Spinal cord (tissue), 10 donors: ENCODE results near the gene SHOX. TPM values are rescaled to one million over a fixed set of nuclear protein-coding genes. Genes with fewer than 3 reads are reported as not detected.
A peak's percentile ranks its signal among the peaks of the same experiment; 100 is the strongest.

Source experiments
- DNase-seq, 6 donors: peaks; one replicate each; pipeline versions ENCODE4 v3.0.0 to v3.0.0-alpha.2; 2013 to 2015; ENCODE audit warnings: low spot score in 6 of 6, low read depth in 4 of 6
- H3K27ac ChIP-seq: one replicate; pipeline ENCODE4 v1.5.1; 2013; ENCODE audit warnings: low read depth, low read length, control low read depth
- H3K27me3 ChIP-seq: one replicate; pipeline ENCODE4 v1.6.1; 2013; ENCODE audit warnings: low read length; ENCODE audit not compliant: control insufficient read depth, insufficient read depth
- H3K36me3 ChIP-seq: one replicate; pipeline ENCODE4 v1.6.1; 2013; ENCODE audit warnings: low read length; ENCODE audit not compliant: control insufficient read depth, insufficient read depth
- H3K4me1 ChIP-seq: one replicate; pipeline ENCODE4 v1.6.1; 2013; ENCODE audit warnings: low read length; ENCODE audit not compliant: control insufficient read depth, insufficient read depth
- H3K4me3 ChIP-seq: one replicate; pipeline ENCODE4 v1.5.1; 2013; ENCODE audit warnings: low read depth, low read length, control low read depth
- H3K9me3 ChIP-seq: one replicate; pipeline ENCODE4 v1.6.1; 2013; ENCODE audit warnings: low read length; ENCODE audit not compliant: control insufficient read depth, insufficient read depth
- WGBS: methylation state at CpG from one replicate; pipeline ENCODE4 v1.1.5; 2013; ENCODE audit warnings: missing lambda C conversion rate; ENCODE audit not compliant: insufficient coverage; 5-methylcytosine and 5-hydroxymethylcytosine counted together
- polyA plus RNA-seq, 2 donors: library from polyadenylated mRNA; unstranded; fragments of 120-200 nt; gene quantifications; one replicate each; pipeline ENCODE4 v1.2.1, GENCODE V29; 2013; ENCODE audit not compliant: insufficient read length in 2 of 2
- total RNA-seq, 2 donors: library from RNA; depleted of rRNA in 1 of 2; stranded (reverse); fragments of 120-200 nt in 1 of 2; fragments of >200 nt in 1 of 2; gene quantifications; one replicate each; pipeline versions ENCODE4 v1.2.3 to v1.2.4, GENCODE V29; 2013 to 2014
- donor health status: healthy.

SHOX gene
- total and polyA plus RNA-seq, 4 donors: 0.06 to 0.63 (median 0.39) TPM

DNA sequence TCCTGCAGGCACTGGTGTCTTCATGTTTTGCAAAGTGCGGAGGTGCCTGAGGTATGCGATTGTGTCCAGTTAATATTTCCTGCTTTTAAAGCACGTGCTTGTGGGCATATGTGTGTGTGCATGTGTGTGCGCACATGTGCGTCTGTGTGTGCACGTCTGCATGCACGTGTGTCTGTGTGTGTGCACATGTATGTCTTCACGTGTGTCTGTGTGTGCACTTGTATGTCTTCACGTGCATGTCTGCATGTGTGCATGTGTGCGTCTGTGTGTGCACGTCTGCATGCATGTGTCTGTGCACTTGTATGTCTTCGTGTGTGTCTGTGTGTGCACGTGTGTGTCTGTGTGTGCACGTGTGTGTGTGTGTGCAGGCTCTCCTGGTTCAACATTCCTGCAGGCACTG, 49.5 kb downstream of the SHOX start:
- 96% methylated on average over 13 of the region's 14 CpGs for WGBS
- H3K9me3 ChIP-seq: no peaks in the 10 kb centered on the region

DNA sequence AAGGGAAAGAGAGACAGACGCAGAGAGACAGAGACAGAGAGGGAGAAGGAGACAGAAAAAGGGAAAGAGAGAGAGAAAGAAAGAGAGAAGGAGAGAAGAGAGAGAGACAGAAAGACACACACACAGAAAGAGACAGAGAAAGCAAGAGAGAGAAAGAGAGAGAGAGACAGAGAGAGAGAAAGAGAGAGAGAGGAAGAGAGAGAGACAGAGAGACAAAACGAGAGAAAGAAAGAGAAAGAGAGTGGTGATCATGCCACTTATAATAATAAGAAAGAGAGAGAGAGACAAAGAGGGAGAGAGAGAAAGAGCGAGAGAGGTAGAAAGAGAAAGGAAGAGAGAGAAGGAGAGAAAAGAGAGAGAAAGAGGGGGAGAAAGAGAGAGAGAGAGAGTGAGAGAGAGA, 51.4 kb downstream of the SHOX start:
- WGBS: 96% methylated on average over 2 of the region's 3 CpGs
- peaks cover 7% of the 10 kb centered on the region for H3K27me3 ChIP-seq

More for the DNA sequence above, 49.5 kb downstream of the SHOX start:
- no peaks in the 10 kb centered on the region for H3K36me3 ChIP-seq
- DNase-seq: no peak
- H3K4me3 ChIP-seq: no peak overlapping the region
- H3K27me3 ChIP-seq: peaks cover 7% of the 10 kb centered on the region
- H3K27ac ChIP-seq: no peak overlapping the region
- H3K4me1 ChIP-seq: no peaks in the 10 kb centered on the region

DNA sequence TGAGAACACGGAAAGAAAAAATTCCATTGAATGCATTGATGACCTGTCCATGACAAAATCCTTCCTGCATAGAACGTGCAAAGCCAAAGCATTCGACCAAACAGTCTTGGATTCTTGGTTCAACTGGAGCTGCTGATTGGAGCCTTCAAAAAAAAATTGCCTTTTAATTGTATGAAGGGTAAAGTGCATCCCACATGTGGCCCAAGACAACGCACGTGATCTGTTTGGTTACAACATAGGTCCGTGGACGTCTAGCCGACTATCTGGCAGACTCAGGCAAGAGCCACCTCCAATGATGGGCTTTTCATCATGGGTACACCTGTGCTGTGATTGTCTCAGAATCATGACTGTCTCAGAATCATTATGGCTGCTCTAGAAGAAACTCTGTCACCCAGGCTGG, 52.3 kb downstream of the SHOX start:
- Histone ChIP-seq H3K4me3 (no peak overlapping the region), H3K4me1 (no peaks in the 10 kb centered on the region), H3K9me3 (no peaks in the 10 kb centered on the region), H3K27me3 (peaks cover 7% of the 10 kb centered on the region), H3K27ac (no peak overlapping the region), H3K36me3 (no peaks in the 10 kb centered on the region)
- WGBS: 92% methylated on average over 8 of the region's 8 CpGs
- no peak for DNase-seq

More for the DNA sequence above, 51.4 kb downstream of the SHOX start:
- Histone ChIP-seq H3K36me3 (no peaks in the 10 kb centered on the region), H3K4me1 (no peaks in the 10 kb centered on the region), H3K9me3 (no peaks in the 10 kb centered on the region), H3K4me3 (no peak overlapping the region), H3K27ac (no peak overlapping the region)
- DNase-seq: no peak

DNA sequence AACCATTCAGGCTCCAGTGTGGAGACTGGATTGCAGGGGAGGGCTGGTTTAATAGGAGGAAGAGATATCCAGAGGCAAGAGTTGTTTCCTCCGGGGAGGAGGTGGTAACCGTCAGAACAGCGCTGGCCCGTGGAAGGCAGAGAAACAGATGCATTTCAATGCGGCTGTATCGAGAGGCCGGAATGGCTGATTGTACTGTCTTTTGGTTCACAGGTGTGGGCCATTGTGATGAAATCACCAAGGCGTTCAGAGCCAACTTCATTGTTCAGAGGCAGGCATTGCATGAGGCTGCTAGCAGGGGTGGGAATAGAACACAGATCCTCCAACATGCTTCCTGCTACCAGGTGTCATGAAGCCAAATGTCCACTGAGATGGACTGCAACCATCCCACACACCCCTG, 53.0 kb downstream of the SHOX start:
- Histone ChIP-seq H3K27me3 (peaks cover 7% of the 10 kb centered on the region), H3K4me1 (no peaks in the 10 kb centered on the region), H3K27ac (no peak overlapping the region), H3K9me3 (no peaks in the 10 kb centered on the region), H3K4me3 (no peak overlapping the region), H3K36me3 (no peaks in the 10 kb centered on the region)
- WGBS: 74% methylated on average over 8 of the region's 8 CpGs
- no peak for DNase-seq

DNA sequence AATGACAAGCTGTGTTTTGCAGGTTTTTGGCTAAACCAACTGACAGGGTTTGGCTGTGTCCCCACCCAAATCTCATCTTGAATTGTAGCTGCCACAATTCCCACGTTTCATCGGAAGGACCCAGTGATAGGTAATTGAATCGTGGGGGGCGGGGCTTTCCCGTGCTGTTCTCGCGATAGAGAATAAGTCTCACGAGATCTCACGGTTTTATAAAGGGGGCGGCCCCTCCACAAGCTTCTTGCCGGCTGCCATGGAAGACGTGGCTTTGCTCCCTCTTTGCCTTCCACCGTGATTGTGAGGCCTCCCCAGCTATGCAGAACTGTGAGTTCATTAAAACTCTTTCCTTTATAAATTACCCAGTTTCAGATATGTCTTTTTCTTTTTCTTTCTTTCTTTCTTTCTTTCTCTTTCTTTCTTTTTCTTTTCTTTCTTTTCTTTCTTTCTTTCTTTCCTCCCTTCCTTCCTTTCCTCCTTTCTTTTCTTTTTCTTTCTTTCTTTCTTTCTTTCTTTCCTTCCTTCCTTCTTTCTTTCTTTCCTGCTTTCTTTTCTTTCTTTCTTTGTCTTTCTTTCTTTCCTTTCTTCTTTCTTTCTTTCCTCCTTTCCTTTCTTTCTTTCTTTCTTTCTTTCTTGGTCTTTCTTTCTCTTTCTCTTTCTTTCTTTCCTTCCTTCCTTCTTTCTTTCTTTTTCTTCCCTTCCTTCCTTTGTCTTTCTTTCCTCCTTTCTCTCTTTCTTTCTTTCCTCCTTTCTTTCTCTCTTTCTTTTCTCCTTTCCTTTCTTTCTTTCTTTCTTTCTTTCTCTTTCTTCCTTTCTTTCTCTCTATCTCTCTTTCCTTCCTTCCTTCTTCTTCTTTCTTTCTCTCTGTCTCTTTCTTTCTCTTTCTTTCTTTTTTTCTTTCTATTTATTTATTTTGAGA, 54.8 kb downstream of the SHOX start:
- Histone ChIP-seq H3K4me3 (no peak overlapping the region), H3K27ac (no peak overlapping the region), H3K9me3 (no peaks in the 10 kb centered on the region), H3K27me3 (peaks cover 5% of the 10 kb centered on the region), H3K36me3 (no peaks in the 10 kb centered on the region), H3K4me1 (no peaks in the 10 kb centered on the region)
- no peak for DNase-seq
- WGBS: 89% methylated on average over 5 of the region's 13 CpGs

DNA sequence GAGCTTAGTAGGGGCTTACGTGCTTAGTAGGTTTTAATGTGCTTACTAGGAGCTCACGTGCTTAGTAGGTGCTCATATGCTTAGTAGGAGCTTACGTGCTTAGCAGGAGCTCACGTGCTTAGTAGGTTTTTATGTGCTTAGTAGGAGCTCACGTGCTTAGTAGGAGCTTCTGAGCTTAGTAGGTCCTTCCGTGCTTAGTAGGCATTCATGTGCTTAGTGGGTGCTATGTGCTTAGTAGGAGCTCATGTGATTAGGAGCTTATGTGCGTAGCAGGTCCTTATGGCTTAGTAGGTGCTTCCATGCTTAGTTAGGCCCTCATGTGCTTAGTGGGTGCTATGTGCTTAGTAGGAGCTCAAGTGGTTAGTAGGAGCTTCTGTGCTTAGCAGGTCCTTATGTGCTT, 59.4 kb downstream of the SHOX start:
- Histone ChIP-seq H3K4me3 (no peak overlapping the region), H3K9me3 (no peaks in the 10 kb centered on the region), H3K27me3 (no peaks in the 10 kb centered on the region), H3K4me1 (no peaks in the 10 kb centered on the region), H3K27ac (no peak overlapping the region), H3K36me3 (no peaks in the 10 kb centered on the region)
- 93% methylated on average over 7 of the region's 7 CpGs for WGBS
- no peak for DNase-seq

DNA sequence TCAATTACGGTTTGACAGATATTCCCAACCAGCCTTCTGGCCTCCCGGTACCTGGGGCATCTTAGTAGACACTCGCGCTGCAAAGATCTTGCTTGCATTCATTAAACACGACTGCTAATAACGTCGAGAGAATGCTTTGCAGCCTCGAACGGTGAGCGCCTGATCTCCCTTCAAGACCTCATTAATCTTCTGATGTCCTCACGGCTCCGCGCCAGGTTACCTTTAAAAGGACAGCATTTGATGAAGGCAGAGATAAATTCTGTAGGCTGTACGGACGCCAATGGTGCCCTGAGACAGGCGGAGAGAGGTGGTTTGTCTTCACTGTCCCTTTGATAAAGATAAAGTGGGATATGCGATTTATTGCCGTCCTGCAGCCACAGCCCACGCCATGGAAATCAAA, 64.2 kb downstream of the SHOX start:
- WGBS: 63% methylated on average over 7 of the region's 19 CpGs
- no peaks in the 10 kb centered on the region for H3K27me3 ChIP-seq
- peak in 1 of 6 donors; percentile 50 for DNase-seq
- no peak overlapping the region for H3K4me3 ChIP-seq
- H3K36me3 ChIP-seq: no peaks in the 10 kb centered on the region
- no peaks in the 10 kb centered on the region for H3K9me3 ChIP-seq
- H3K4me1 ChIP-seq: no peaks in the 10 kb centered on the region
- H3K27ac ChIP-seq: no peak overlapping the region

DNA sequence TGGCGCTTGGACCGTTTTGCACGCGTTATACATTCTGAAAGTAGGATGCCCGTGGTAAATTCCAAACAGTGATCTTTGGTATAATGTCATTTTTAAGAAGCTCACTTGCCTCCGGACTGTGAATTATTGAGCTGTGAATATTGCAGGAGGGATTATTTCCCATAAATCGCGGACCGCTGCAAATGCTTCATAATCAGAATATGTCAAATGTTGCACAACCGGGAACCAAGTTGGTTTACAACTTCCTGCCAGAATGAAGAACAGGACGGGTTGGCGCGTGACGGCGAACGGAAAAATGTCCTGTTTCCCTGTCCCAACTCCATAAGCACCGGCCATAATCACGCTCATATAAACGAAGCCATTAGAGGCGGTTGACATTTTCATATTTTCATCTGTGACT, 67.6 kb downstream of the SHOX start:
- H3K27ac ChIP-seq: no peak overlapping the region
- no peaks in the 10 kb centered on the region for H3K27me3 ChIP-seq
- no peaks in the 10 kb centered on the region for H3K9me3 ChIP-seq
- H3K36me3 ChIP-seq: no peaks in the 10 kb centered on the region
- WGBS: 86% methylated on average over 14 of the region's 20 CpGs
- H3K4me3 ChIP-seq: no peak overlapping the region
- peak in 1 of 6 donors; percentile 29 for DNase-seq
- no peaks in the 10 kb centered on the region for H3K4me1 ChIP-seq

DNA sequence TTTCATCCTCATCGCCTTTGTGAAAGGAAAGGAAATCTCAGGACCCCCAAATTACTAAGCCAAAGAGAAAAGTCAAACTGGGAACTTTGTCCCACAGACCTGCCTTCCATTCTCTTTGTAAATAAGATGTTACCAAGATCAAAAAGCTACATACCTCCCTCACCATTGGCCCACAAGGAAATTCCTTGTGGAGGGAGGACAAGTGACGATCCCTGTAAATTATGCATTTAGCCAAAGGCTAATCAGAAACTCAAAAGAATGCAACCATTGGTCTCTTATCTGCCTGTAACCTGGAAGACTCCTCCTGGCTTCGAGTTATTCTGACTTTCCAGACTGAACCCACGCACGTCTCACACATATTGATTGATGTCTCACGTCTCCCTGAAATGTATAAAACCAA, 70.3 kb downstream of the SHOX start:
- no peak for DNase-seq
- no peaks in the 10 kb centered on the region for H3K27me3 ChIP-seq
- no peaks in the 10 kb centered on the region for H3K9me3 ChIP-seq
- no peaks in the 10 kb centered on the region for H3K4me1 ChIP-seq
- H3K27ac ChIP-seq: no peak overlapping the region
- no peak overlapping the region for H3K4me3 ChIP-seq
- no peaks in the 10 kb centered on the region for H3K36me3 ChIP-seq
- WGBS: 51% methylated on average over 6 of the region's 6 CpGs

DNA sequence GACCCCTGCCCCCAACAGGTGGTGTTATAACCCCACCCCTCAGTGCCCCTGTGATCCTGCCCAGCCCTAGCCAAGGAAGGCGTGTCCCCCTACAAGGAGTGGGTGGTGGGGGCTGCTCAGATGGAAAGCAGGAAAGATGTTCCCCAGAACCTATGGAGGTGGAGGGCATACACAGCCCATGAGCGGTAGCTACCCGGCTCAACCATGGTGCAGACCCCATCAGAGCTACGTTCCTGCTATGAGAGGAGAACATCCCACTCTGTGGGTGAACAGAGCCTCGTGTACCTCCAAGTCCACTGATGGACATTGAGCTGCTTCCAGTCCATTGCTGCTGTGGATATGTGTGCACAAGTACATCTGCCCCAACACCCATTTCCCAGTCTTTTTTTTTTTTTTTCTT, 71.1 kb downstream of the SHOX start:
- DNase-seq: no peak
- WGBS: 89% methylated on average over 5 of the region's 5 CpGs
- no peak overlapping the region for H3K4me3 ChIP-seq
- H3K27me3 ChIP-seq: no peaks in the 10 kb centered on the region
- H3K9me3 ChIP-seq: no peaks in the 10 kb centered on the region
- no peak overlapping the region for H3K27ac ChIP-seq
- H3K36me3 ChIP-seq: no peaks in the 10 kb centered on the region
- H3K4me1 ChIP-seq: no peaks in the 10 kb centered on the region
